NCI-H524 treated with DMSO at 0.1 percent for 48 hours (cell line): ENCODE results near the gene NCF4.

ENCODE experiments used
- DNase-seq: peaks from one replicate; lab custom pipeline; 2025; lab: John Stamatoyannopoulos, UW

NCF4 gene

GRCh38 chr22:36894266-36894665 lies 33.5 kb downstream of the NCF4 start:
- no peak for DNase-seq

- no peak for DNase-seq
Measured at GRCh38 chr22:36897611-36898010, 36.8 kb downstream of the NCF4 start.

GRCh38 chr22:36898690-36899089 lies 37.9 kb downstream of the NCF4 start:
- DNase-seq = no peak

- no peak for DNase-seq
Measured at GRCh38 chr22:36899498-36899897, 38.7 kb downstream of the NCF4 start.

DNA sequence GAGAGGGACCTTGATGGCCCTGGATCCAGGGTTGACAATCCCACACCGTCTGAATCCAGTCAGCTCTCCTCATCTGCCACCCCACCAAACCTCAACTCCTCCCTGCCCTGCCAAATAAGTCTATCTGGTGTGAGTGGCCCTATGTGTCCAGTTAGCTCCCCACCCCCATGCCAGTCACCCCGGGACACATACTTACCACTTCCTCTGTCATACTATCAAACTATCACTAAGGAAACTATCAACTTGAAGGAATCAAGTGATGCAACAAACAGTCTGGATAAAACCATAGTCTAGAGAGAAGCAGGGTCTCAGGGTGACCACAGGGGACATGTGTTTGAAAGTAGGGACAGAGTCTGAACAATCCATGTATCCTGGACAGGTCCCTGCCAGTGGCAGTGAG lies 39.4 kb downstream of the NCF4 start:
- DNase-seq = no peak

- DNase-seq = no peak
Measured at GRCh38 chr22:36900880-36901279, 40.1 kb downstream of the NCF4 start.

GRCh38 chr22:36901411-36902142 lies 40.8 kb downstream of the NCF4 start:
- no peak for DNase-seq

- DNase-seq = no peak
Measured at GRCh38 chr22:36902143-36902926, 41.5 kb downstream of the NCF4 start.

- no peak for DNase-seq
Measured at GRCh38 chr22:36904260-36904880, 43.6 kb downstream of the NCF4 start.

GRCh38 chr22:36907253-36908195 lies 46.7 kb downstream of the NCF4 start:
- no peak for DNase-seq

DNA sequence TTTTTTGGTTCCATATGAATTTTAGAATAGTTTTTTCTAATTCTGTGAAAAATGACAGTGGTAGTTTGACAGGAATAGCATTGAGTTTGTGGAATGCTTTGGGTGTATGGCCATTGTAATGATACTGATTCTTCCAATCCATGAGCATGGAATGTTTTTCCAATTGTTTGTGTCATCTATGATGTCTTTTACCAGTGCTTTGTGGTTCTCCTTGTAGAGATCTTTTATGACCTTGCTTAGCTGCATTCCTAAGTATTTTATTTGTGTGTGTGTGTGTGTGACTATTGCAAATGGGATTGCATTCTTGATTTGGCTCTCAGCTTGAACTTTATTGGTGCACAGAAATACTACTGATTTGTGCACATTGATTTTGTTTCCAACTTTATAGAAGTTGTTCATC lies 49.7 kb downstream of the NCF4 start:
- DNase-seq = no peak

- DNase-seq = no peak
Measured at GRCh38 chr22:36911887-36912661, 51.3 kb downstream of the NCF4 start.

GRCh38 chr22:36912694-36913426 lies 52.1 kb downstream of the NCF4 start:
- DNase-seq = no peak

DNA sequence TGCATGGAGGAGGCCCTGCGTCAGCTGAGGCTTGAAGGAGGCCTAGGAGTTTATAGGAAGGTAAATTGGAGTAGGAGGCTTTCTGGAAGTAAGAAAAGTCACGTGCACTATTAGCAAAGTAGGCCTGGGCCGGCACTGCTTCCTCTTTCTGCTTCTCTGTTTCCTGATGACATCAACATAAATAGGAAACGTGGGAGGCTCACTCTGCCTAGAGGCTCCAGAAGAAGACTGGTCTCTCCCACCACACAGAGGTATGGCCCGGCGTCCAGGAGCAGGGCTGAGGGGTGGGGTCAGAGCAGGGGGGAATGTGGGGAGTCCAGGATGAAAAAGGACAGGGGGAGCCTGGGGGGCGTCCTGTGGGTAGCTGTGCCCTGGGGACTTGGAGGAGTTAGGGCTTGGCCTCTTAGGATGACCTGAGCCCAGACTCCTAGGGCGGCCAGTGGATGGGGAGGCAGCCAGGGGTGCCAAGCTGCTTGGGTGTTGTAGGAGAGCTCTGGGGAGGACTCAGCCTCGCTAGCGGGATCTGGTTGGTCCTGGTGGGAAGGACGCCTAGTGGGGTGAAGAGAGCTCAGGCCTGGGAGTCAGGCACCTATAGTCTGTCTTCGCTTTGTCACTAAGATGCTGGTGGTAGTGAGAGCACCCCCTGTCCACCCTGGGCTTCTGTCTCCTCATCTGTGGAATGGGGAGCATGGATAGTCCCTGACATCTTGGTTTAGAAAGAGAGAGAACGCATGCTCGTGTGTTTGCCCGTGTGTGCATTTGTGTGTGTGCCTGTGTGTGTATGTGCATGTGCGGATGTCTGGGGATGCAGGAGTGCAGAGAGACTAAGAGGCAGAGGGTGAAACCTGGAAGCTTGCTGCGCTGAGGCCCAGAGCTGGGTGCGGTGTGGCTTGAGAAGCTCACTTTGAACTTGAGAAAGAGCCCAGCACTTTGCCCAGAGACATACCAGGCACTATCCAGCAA lies 52.9 kb downstream of the NCF4 start, which contains the start of gene CSF2RB:
CSF2RB (plus strand) TSS at position 202 of the 963 bp plus-strand sequence. CDS start 8,580 bp downstream, outside the sequence.
- no peak for DNase-seq

- DNase-seq = no peak
Measured at GRCh38 chr22:36914390-36914752, 53.6 kb downstream of the NCF4 start.

GRCh38 chr22:36916034-36916433 lies 55.2 kb downstream of the NCF4 start:
- no peak for DNase-seq

GRCh38 chr22:36918586-36919284 lies 57.9 kb downstream of the NCF4 start:
- DNase-seq = no peak

DNA sequence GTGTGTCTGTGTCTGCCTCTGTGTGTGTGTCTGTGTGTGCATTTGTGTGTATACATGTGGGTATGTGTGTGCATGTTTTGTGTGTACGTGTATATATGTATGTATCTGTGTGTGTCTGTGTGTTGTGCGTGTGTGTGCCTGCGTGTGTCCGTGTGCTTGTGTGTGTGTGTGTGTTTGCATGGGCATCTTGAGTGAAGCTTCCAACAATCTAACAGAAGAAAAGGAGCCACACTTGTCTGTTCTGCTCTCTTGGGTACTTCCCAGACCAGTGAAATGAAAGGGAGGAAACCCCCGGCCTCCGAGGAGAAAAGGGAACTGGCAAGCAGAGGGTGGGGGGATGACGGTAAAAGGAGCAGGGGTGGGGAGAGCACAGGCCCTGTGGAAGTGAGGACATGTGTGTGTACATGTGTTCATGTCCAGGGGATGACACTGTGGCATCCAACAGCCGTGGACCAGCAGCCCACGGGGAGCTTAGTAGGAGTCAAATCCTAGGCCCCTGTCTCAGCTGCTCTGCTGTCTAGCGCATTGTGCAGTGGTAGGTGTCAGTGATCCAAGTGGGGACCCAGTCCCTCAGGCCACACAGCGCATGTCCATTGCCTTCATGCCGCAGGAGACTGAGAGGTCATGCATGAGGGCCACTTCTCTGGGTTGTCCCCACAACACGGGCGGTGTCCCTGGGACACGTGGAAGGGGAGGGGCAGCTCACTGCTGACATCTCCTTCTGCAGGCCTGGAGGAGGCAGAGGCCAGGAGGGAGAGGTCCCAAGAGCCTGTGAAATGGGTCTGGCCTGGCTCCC lies 60.7 kb downstream of the NCF4 start:
- no peak for DNase-seq
